Activated naive CD4-positive, alpha-beta T cell treated with anti-CD3 and anti-CD28 coated beads, Interleukin-2, amount 50 U/mL, for 24 hours (primary cell): ENCODE data around the gene BAIAP3.
"Not testable (repeated sequence)": the region's sequence is repeated elsewhere in the genome, so short reads cannot be mapped to it uniquely, and the experiment has no call there.

ENCODE experiments used
- H3K27ac Mint-ChIP-seq: one replicate; pipeline ENCODE4 v1.8.0; 2021; ENCODE audit warnings: mild to moderate bottlenecking, mixed read lengths
- H3K27me3 Mint-ChIP-seq: one replicate; pipeline ENCODE4 v1.8.0; 2021; ENCODE audit warnings: mixed read lengths
- H3K36me3 Mint-ChIP-seq: one replicate; pipeline ENCODE4 v1.8.0; 2021; ENCODE audit warnings: mixed read lengths
- H3K4me1 Mint-ChIP-seq: one replicate; pipeline ENCODE4 v1.8.0; 2021; ENCODE audit warnings: mixed read lengths
- H3K4me3 Mint-ChIP-seq: one replicate; pipeline ENCODE4 v1.8.0; 2021; ENCODE audit warnings: mild to moderate bottlenecking, mixed read lengths
- H3K9me3 Mint-ChIP-seq: one replicate; pipeline ENCODE4 v1.8.0; 2021; ENCODE audit warnings: mixed read lengths

Gene BAIAP3

GRCh38 chr16:1333149-1333812 lies at the start of gene BAIAP3:
BAIAP3 (plus strand) TSS chr16:1333645; CDS start chr16:1338550, 4,905 bp downstream.
- Mint-ChIP-seq H3K4me3 (peak within 1 kb of the TSS; percentile 78), H3K4me1 (peaks cover 13% of the 10 kb centered on the region), H3K9me3 (no peaks in the 10 kb centered on the region), H3K27ac (no peak within 1 kb of the TSS), H3K27me3 (peaks cover 11% of the 10 kb centered on the region), H3K36me3 (no peaks in the 10 kb centered on the region)

- H3K9me3 Mint-ChIP-seq: no peaks in the 10 kb centered on the region
- peaks cover 3% of the 10 kb centered on the region for H3K27me3 Mint-ChIP-seq
- no peaks in the 10 kb centered on the region for H3K4me1 Mint-ChIP-seq
- no peaks in the 10 kb centered on the region for H3K36me3 Mint-ChIP-seq
- H3K27ac Mint-ChIP-seq: no peak overlapping the region
- H3K4me3 Mint-ChIP-seq: no peak overlapping the region
Measured at GRCh38 chr16:1283996-1284616, 49.3 kb upstream of the BAIAP3 start.

GRCh38 chr16:1285669-1286512 lies 47.6 kb upstream of the BAIAP3 start:
- Mint-ChIP-seq H3K9me3 (no peaks in the 10 kb centered on the region), H3K4me3 (no peak overlapping the region), H3K27ac (no peak overlapping the region), H3K27me3 (peaks cover 10% of the 10 kb centered on the region), H3K4me1 (no peaks in the 10 kb centered on the region), H3K36me3 (no peaks in the 10 kb centered on the region)

- Mint-ChIP-seq H3K9me3 (no peaks in the 10 kb centered on the region), H3K4me3 (no peak overlapping the region), H3K4me1 (no peaks in the 10 kb centered on the region), H3K27ac (no peak overlapping the region), H3K36me3 (no peaks in the 10 kb centered on the region), H3K27me3 (peaks cover 12% of the 10 kb centered on the region)
Measured at GRCh38 chr16:1286513-1287094, 46.8 kb upstream of the BAIAP3 start.

GRCh38 chr16:1287982-1288670 lies 45.3 kb upstream of the BAIAP3 start:
- no peaks in the 10 kb centered on the region for H3K36me3 Mint-ChIP-seq
- no peaks in the 10 kb centered on the region for H3K9me3 Mint-ChIP-seq
- peak overlapping the region; percentile 35 for H3K27ac Mint-ChIP-seq
- H3K27me3 Mint-ChIP-seq: peaks cover 19% of the 10 kb centered on the region
- H3K4me1 Mint-ChIP-seq: no peaks in the 10 kb centered on the region
- H3K4me3 Mint-ChIP-seq: no peak overlapping the region

- Mint-ChIP-seq H3K27me3 (peaks cover 23% of the 10 kb centered on the region), H3K36me3 (no peaks in the 10 kb centered on the region), H3K9me3 (no peaks in the 10 kb centered on the region), H3K4me3 (no peak overlapping the region), H3K4me1 (no peaks in the 10 kb centered on the region), H3K27ac (no peak overlapping the region)
Measured at GRCh38 chr16:1288813-1289476, 44.5 kb upstream of the BAIAP3 start.

- Mint-ChIP-seq H3K4me1 (no peaks in the 10 kb centered on the region), H3K4me3 (no peak overlapping the region)
Measured at GRCh38 chr16:1289477-1289866, 44.0 kb upstream of the BAIAP3 start.

GRCh38 chr16:1290063-1290501 lies 43.4 kb upstream of the BAIAP3 start:
- Mint-ChIP-seq H3K4me1 (no peaks in the 10 kb centered on the region), H3K36me3 (no peaks in the 10 kb centered on the region), H3K9me3 (no peaks in the 10 kb centered on the region), H3K4me3 (no peak overlapping the region), H3K27ac (no peak overlapping the region), H3K27me3 (peaks cover 27% of the 10 kb centered on the region)

More at GRCh38 chr16:1289477-1289866, 44.0 kb upstream of the BAIAP3 start:
- Mint-ChIP-seq H3K9me3 (no peaks in the 10 kb centered on the region), H3K36me3 (no peaks in the 10 kb centered on the region), H3K27me3 (peaks cover 26% of the 10 kb centered on the region), H3K27ac (no peak overlapping the region)

- H3K27me3 Mint-ChIP-seq: peaks cover 30% of the 10 kb centered on the region
Measured at GRCh38 chr16:1290860-1291575, 42.4 kb upstream of the BAIAP3 start.

GRCh38 chr16:1291576-1291974 lies 41.9 kb upstream of the BAIAP3 start:
- peaks cover 30% of the 10 kb centered on the region for H3K27me3 Mint-ChIP-seq
- H3K27ac Mint-ChIP-seq: peak overlapping the region; percentile 17
- H3K9me3 Mint-ChIP-seq: no peaks in the 10 kb centered on the region
- H3K4me1 Mint-ChIP-seq: no peaks in the 10 kb centered on the region
- no peaks in the 10 kb centered on the region for H3K36me3 Mint-ChIP-seq
- no peak overlapping the region for H3K4me3 Mint-ChIP-seq

More at GRCh38 chr16:1290860-1291575, 42.4 kb upstream of the BAIAP3 start:
- H3K4me1 Mint-ChIP-seq: no peaks in the 10 kb centered on the region
- H3K27ac Mint-ChIP-seq: no peak overlapping the region
- no peak overlapping the region for H3K4me3 Mint-ChIP-seq
- no peaks in the 10 kb centered on the region for H3K9me3 Mint-ChIP-seq
- H3K36me3 Mint-ChIP-seq: no peaks in the 10 kb centered on the region

GRCh38 chr16:1292208-1292607 lies 41.2 kb upstream of the BAIAP3 start:
- H3K27me3 Mint-ChIP-seq: peaks cover 30% of the 10 kb centered on the region
- not testable (repeated sequence) for H3K27ac Mint-ChIP-seq, H3K36me3 Mint-ChIP-seq, H3K9me3 Mint-ChIP-seq, H3K4me3 Mint-ChIP-seq, H3K4me1 Mint-ChIP-seq

- H3K27ac Mint-ChIP-seq, H3K36me3 Mint-ChIP-seq, H3K9me3 Mint-ChIP-seq, H3K4me3 Mint-ChIP-seq, H3K4me1 Mint-ChIP-seq: not testable (repeated sequence)
- H3K27me3 Mint-ChIP-seq: peaks cover 27% of the 10 kb centered on the region
Measured at GRCh38 chr16:1292808-1293207, 40.6 kb upstream of the BAIAP3 start.

- Mint-ChIP-seq H3K4me1 (no peaks in the 10 kb centered on the region), H3K27ac (no peak overlapping the region), H3K4me3 (no peak overlapping the region), H3K9me3 (no peaks in the 10 kb centered on the region), H3K27me3 (peaks cover 27% of the 10 kb centered on the region), H3K36me3 (no peaks in the 10 kb centered on the region)
Measured at GRCh38 chr16:1293921-1294656, 39.4 kb upstream of the BAIAP3 start.

- Mint-ChIP-seq H3K4me1 (no peaks in the 10 kb centered on the region), H3K27me3 (peaks cover 25% of the 10 kb centered on the region), H3K27ac (no peak overlapping the region), H3K4me3 (no peak overlapping the region), H3K9me3 (no peaks in the 10 kb centered on the region), H3K36me3 (no peaks in the 10 kb centered on the region)
Measured at GRCh38 chr16:1295465-1295864, 38.0 kb upstream of the BAIAP3 start.
